K562 (cell line): ENCODE data around the gene VAT1L. TPM values are rescaled to one million over a fixed set of nuclear protein-coding genes. Genes with fewer than 3 reads are reported as not detected.

Experiments used
- ATAC-seq: fragments of 200-7000 bp; cut with Tn5 transposase; 3 replicates; pipeline ENCODE4 v1.9.1; 2020; ENCODE audit warnings: moderate library complexity
- BruUV-seq: library from RNA; stranded (reverse); fragments of 400-500 nt; replicated peaks from 2 replicates; lab custom pipeline; 2021; lab: Mats Ljungman, UMichigan
- CTCF ChIA-PET: fragments of 300-600 bp; formaldehyde crosslinking; extraction: SDS; loops from one replicate; lab custom pipeline; 2021; ENCODE audit warnings: low intra/inter-chr PET ratio; lab: Yijun Ruan, JAX
- POLR2A ChIA-PET: fragments of 300-600, 350-650 bp; sonication (Branson Sonifier 250); formaldehyde crosslinking; extraction: SDS; loops from one replicate; lab custom pipeline; 2021; ENCODE audit warnings: antibody characterized with exemption, inconsistent platforms; lab: Yijun Ruan, JAX
- DNase-seq, 4 experiments: peaks; one replicate each; pipeline versions ENCODE4 v3.0.0 to v3.0.0-alpha.2; 2011 to 2018; ENCODE audit warnings: low spot score in 3 of 4, mixed read lengths in 3 of 4; ENCODE audit errors: extremely low read depth in 1 of 4
- FAIRE-seq: peaks from 2 replicates; lab custom pipeline; 2011; peaks lifted over from hg19 to GRCh38; lab: Jason Lieb, UNC
- H2AFZ ChIP-seq: 2 replicates; pipeline ENCODE4 v1.6.0; 2011; ENCODE audit warnings: low read depth, low read length, control low read depth, inconsistent platforms
- H3K27ac ChIP-seq: fragments of 200-600 bp; 3 replicates; pipeline ENCODE4 v1.8.0; 2011; ENCODE audit warnings: low read depth, mild to moderate bottlenecking, control low read depth, inconsistent platforms, low read length, moderate library complexity, mixed read lengths; ENCODE audit errors: extremely low read depth
- H3K27me3 ChIP-seq, 2 experiments: fragments of 300-600 bp in 1 of 2; 2 replicates in 1 of 2; 3 replicates in 1 of 2; pipeline versions ENCODE4 v1.6.0 to v1.8.0; 2011; ENCODE audit warnings: inconsistent platforms in 2 of 2, low read length in 2 of 2, mild to moderate bottlenecking in 1 of 2, mixed read lengths in 1 of 2, moderate library complexity in 1 of 2; ENCODE audit not compliant: control insufficient read depth in 2 of 2, insufficient read depth in 2 of 2
- H3K36me3 ChIP-seq: fragments of 300-600 bp; 3 replicates; pipeline ENCODE4 v1.8.0; 2011; ENCODE audit warnings: mild to moderate bottlenecking, low read length, inconsistent platforms; ENCODE audit not compliant: control insufficient read depth, insufficient read depth
- H3K4me1 ChIP-seq, 2 experiments: fragments of 200-600 bp in 1 of 2; replicated peaks in 1 of 2; 2 replicates in 1 of 2; 3 replicates in 1 of 2; pipeline versions ENCODE4 v1.5.1 to v1.8.0; 2011; ENCODE audit warnings: inconsistent platforms in 2 of 2, low read length in 2 of 2, mild to moderate bottlenecking in 1 of 2, mixed read lengths in 1 of 2, moderate library complexity in 1 of 2; ENCODE audit not compliant: control insufficient read depth in 2 of 2, insufficient read depth in 2 of 2
- H3K4me2 ChIP-seq: 2 replicates; pipeline ENCODE4 v1.6.1; 2011; ENCODE audit warnings: low read length, control low read depth, inconsistent platforms, mixed read lengths; ENCODE audit not compliant: insufficient read depth
- H3K4me3 ChIP-seq: fragments of 200-600 bp; sonication (generic), shearing (Covaris generic); 2 replicates; pipeline ENCODE4 v1.5.1; 2016; ENCODE audit warnings: control low read depth, inconsistent platforms
- H3K79me2 ChIP-seq: fragments of 200-600 bp; 3 replicates; pipeline ENCODE4 v1.8.0; 2011; ENCODE audit warnings: low read length, inconsistent platforms; ENCODE audit not compliant: control insufficient read depth, insufficient read depth
- H3K9ac ChIP-seq, 2 experiments: 2 replicates each; pipeline versions ENCODE4 v1.6.0 to v1.6.1; 2011; ENCODE audit warnings: low read depth in 2 of 2, low read length in 2 of 2, control low read depth in 1 of 2, inconsistent platforms in 1 of 2, mild to moderate bottlenecking in 1 of 2, mixed read lengths in 1 of 2; ENCODE audit not compliant: insufficient read depth in 1 of 2
- H3K9me1 ChIP-seq: one replicate; pipeline ENCODE4 v1.6.0; 2011; ENCODE audit warnings: inconsistent platforms, mild to moderate bottlenecking, low read length, moderate library complexity; ENCODE audit not compliant: control insufficient read depth, insufficient read depth
- H3K9me3 ChIP-seq: replicated peaks from 2 replicates; pipeline ENCODE4 v1.5.1; 2011; ENCODE audit warnings: low read depth, low read length, inconsistent platforms; ENCODE audit not compliant: control insufficient read depth, insufficient read depth
- H4K20me1 ChIP-seq: replicated peaks from 2 replicates; pipeline ENCODE4 v1.6.1; 2011; ENCODE audit warnings: low read length, inconsistent platforms, mixed read lengths; ENCODE audit not compliant: control insufficient read depth, insufficient read depth
- RBFOX2 ChIP-seq: fragments of 200-400 bp; formaldehyde crosslinking; IDR thresholded peaks from 2 replicates; pipeline ENCODE4 v1.6.1; 2017; ENCODE audit warnings: low read depth, mild to moderate bottlenecking, low read length, moderate library complexity
- THRAP3 ChIP-seq: fragments of 450-650 bp; IDR thresholded peaks from 2 replicates; pipeline ENCODE4 v1.6.1; 2016; ENCODE audit warnings: mild to moderate bottlenecking, inconsistent platforms, borderline replicate concordance
- ZNF253 ChIP-seq: fragments of 250-450 bp; sonication (Bioruptor Pico); conservative IDR thresholded peaks from 2 replicates; pipeline ENCODE4 v1.6.1; 2021; ENCODE audit warnings: mild to moderate bottlenecking
- WGBS: fragments of 100-300 bp; shearing (Covaris generic); methylation state at CpG from one replicate; pipeline ENCODE4 v1.1.6; 2016; ENCODE audit warnings: low coverage, mixed read lengths; ENCODE audit not compliant: insufficient coverage; ENCODE audit errors: missing lambda C conversion rate; 5-methylcytosine and 5-hydroxymethylcytosine counted together
- in situ Hi-C: fragments of 300-500 bp; cut with MboI; formaldehyde crosslinking; loops from 4 replicates; pipeline ENCODE4 v1.15.0; 2018; ENCODE audit warnings: inconsistent platforms, mixed read lengths
- intact Hi-C: fragments of 100-400 bp; cut with micrococcal nuclease; formaldehyde crosslinking; loops from 2 replicates; pipeline ENCODE4 v1.14.2; 2022
- polyA plus RNA-seq, 8 experiments: library from polyadenylated mRNA; depleted of rRNA in 4 of 8; stranded (reverse) in 5 of 8; unstranded in 3 of 8; fragments of >200 nt; fragmentation: Nextera tagmentation in 2 of 8; fragmentation: Illumina TruSeq in 1 of 8; extraction: Ambion mirVana in 2 of 8; extraction: Trizol in 1 of 8; gene quantifications; 2 replicates each; pipeline versions ENCODE4 v1.2.1 to v1.2.3, GENCODE V29; 2011 to 2014; ENCODE audit warnings: inconsistent platforms in 1 of 8, missing spikeins in 1 of 8
- total RNA-seq, 7 experiments: library from RNA; depleted of rRNA in 6 of 7; stranded (reverse); fragments of >200 nt in 6 of 7; fragmentation: Illumina TruSeq in 2 of 7; extraction: Trizol in 2 of 7; gene quantifications; 2 replicates each; pipeline versions ENCODE4 v1.2.1 to v1.2.3, GENCODE V29; 2011 to 2021; ENCODE audit warnings: low replicate concordance in 1 of 7
- TF ChIP-seq, protein P1 (sequence below): fragments of 250-450 bp; sonication (Bioruptor Pico); IDR thresholded peaks from 2 replicates; pipeline ENCODE4 v1.5.1; 2021; ENCODE audit warnings: mild to moderate bottlenecking
- TF ChIP-seq, protein P2 (sequence below): fragments of 450-650 bp; IDR thresholded peaks from 2 replicates; pipeline ENCODE4 v1.6.1; 2016
- TF ChIP-seq, protein P3 (sequence below), 2 experiments: fragments of 450-650 bp in 1 of 2; sonication (generic) in 1 of 2; formaldehyde crosslinking; conservative IDR thresholded peaks; 2 replicates each; pipeline versions ENCODE4 v1.4.0 to v1.8.1; 2020 to 2022; ENCODE audit warnings: mild to moderate bottlenecking in 1 of 2, missing genetic modification reagents in 1 of 2

Gene VAT1L
- total and polyA plus RNA-seq, 9 of the 15 experiments (the other 6 are each of a cell fraction or from before 2014, with no cell fraction given) = 0.01 TPM; not detected in 8

DNA sequence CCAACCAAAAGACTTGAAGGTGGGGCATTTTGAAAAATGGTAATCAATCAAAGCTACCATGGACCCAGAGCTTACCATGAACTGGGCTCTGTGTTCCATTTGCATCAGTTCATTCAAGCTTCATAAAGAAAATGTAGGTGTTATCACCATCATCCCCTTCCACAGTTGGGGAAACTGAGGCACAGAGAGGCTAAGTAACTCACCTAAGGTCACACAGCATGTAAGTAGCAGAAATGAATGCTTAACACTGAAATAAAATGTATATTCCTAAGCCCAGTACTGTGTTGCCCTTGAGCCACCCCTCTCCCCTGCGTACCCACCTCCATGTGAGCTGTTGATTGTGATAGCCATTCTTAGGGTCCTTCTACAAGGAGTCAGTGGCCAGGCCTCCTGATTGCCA is 83.6 kb downstream of the VAT1L start (continued):
- TF ChIP-seq, protein P1, sequence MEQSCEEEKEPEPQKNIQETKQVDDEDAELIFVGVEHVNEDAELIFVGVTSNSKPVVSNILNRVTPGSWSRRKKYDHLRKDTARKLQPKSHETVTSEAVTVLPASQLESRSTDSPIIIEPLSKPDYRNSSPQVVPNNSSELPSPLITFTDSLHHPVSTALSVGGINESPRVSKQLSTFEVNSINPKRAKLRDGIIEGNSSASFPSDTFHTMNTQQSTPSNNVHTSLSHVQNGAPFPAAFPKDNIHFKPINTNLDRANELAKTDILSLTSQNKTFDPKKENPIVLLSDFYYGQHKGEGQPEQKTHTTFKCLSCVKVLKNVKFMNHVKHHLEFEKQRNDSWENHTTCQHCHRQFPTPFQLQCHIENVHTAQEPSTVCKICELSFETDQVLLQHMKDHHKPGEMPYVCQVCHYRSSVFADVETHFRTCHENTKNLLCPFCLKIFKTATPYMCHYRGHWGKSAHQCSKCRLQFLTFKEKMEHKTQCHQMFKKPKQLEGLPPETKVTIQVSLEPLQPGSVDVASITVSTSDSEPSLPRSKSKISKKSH = no peak

DNA sequence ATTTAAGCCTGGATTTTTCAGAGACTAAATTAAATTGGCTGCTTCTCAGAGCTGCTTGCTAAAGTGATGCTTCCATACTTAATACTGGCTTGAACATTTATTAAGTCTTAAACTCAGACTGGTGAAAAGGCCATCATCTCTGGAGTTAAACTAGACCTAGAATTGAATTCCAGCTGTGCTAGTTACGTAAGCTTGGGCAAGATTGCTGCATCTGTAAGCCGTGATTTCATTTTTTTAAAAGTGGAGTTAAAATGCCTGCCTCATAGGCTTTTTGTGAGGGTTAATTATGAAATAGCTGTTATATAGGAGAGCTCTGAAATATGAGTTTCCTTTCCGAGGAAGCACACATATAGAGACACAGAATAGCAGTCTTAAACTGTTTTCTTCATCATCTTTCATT is 84.7 kb downstream of the VAT1L start:
- in situ Hi-C loops = no loop called here
- intact Hi-C loops = no loop called here
- Histone ChIP-seq H3K9me1 (no peaks in the 10 kb centered on the region), H3K9me3 (no peaks in the 10 kb centered on the region), H4K20me1 (no peaks in the 10 kb centered on the region), H3K79me2 (no peaks in the 10 kb centered on the region), H3K27ac (no peak overlapping the region), H2AFZ (no peak overlapping the region), H3K4me2 (no peak overlapping the region), H3K4me1 (no peaks in the 10 kb centered on the region), H3K4me3 (no peak overlapping the region), H3K9ac (no peak overlapping the region), H3K27me3 (peaks cover 0 to 2% of the 10 kb centered on the region in 2 experiments; a peak in 2 of 5 replicates), H3K36me3 (no peaks in the 10 kb centered on the region)
- DNase-seq (no peak), FAIRE-seq (no peak), ATAC-seq (no peak)
- CTCF ChIA-PET = no interaction called here
- BruUV-seq = no TSS peak
- no peak for TF ChIP-seq ZNF253 (CRISPR knock-in tag)
- TF ChIP-seq RBFOX2 = no peak
- TF ChIP-seq, protein P2, sequence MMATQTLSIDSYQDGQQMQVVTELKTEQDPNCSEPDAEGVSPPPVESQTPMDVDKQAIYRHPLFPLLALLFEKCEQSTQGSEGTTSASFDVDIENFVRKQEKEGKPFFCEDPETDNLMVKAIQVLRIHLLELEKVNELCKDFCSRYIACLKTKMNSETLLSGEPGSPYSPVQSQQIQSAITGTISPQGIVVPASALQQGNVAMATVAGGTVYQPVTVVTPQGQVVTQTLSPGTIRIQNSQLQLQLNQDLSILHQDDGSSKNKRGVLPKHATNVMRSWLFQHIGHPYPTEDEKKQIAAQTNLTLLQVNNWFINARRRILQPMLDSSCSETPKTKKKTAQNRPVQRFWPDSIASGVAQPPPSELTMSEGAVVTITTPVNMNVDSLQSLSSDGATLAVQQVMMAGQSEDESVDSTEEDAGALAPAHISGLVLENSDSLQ = no peak
- TF ChIP-seq, protein P3, sequence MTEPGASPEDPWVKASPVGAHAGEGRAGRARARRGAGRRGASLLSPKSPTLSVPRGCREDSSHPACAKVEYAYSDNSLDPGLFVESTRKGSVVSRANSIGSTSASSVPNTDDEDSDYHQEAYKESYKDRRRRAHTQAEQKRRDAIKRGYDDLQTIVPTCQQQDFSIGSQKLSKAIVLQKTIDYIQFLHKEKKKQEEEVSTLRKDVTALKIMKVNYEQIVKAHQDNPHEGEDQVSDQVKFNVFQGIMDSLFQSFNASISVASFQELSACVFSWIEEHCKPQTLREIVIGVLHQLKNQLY (CRISPR knock-in tag; conservative IDR thresholded peaks at IDR 0.05) = no peak
- TF ChIP-seq THRAP3 = no peak
- POLR2A ChIA-PET = no interaction called here
- 2% methylated on average over 3 of the region's 3 CpGs for WGBS
